Mammary epithelial cell (primary cell): ENCODE measurements around the gene FAM193B.

Experiments
- CTCF ChIP-seq, 2 donors: IDR thresholded peaks in 1 of 2; conservative IDR thresholded peaks in 1 of 2; 2 replicates each; pipeline ENCODE4 v1.5.1; 2011 to 2012; ENCODE audit warnings: inconsistent platforms in 2 of 2, low read length in 2 of 2, mild to moderate bottlenecking in 2 of 2, control low read depth in 1 of 2, low read depth in 1 of 2; ENCODE audit not compliant: insufficient read depth in 1 of 2; ENCODE audit errors: extremely low read depth in 1 of 2
- EZH2 ChIP-seq: IDR thresholded peaks from 2 replicates; pipeline ENCODE4 v1.6.1; 2012; ENCODE audit warnings: low read length, inconsistent platforms, borderline replicate concordance

- TF ChIP-seq CTCF (conservative IDR thresholded peaks at IDR 0.05 in 1 of 2, IDR thresholded peaks at IDR 0.05 in 1 of 2; ENCODE audit: extremely low read depth in 1 of 2, insufficient read depth in 1 of 2, low read depth in 1 of 2, low read length in 2 of 2) (no peak), EZH2 (no peak)
Observed at GRCh38 chr5:177474846-177475562, 79.4 kb downstream of the FAM193B start.
